Stimulated activated naive CD8-positive, alpha-beta T cell treated with anti-CD3 and anti-CD28 coated beads, Interleukin-15, amount 100 ng/mL, for 72 hours (primary cell): ENCODE data around the gene ABCG5.
A peak's percentile ranks its signal among the peaks of the same experiment; 100 is the strongest.

Experiments
- ATAC-seq: fragments of 150-1000 bp; cut with Tn5 transposase; 2 replicates; pipeline ENCODE4 v1.10.0; 2021; ENCODE audit warnings: mild to moderate bottlenecking, moderate library complexity
- DNase-seq, 2 donors: peaks; one replicate each; pipeline ENCODE4 v3.0.0; 2021 to 2022
- H3K27ac Mint-ChIP-seq, 2 donors: one replicate each; pipeline ENCODE4 v1.8.0; 2022; ENCODE audit warnings: mild to moderate bottlenecking in 2 of 2, mixed read lengths in 2 of 2, moderate library complexity in 2 of 2
- H3K27me3 Mint-ChIP-seq: one replicate; pipeline ENCODE4 v1.8.0; 2022; ENCODE audit warnings: mixed read lengths
- H3K4me1 Mint-ChIP-seq: one replicate; pipeline ENCODE4 v1.8.0; 2022; ENCODE audit warnings: mild to moderate bottlenecking, mixed read lengths
- H3K4me3 Mint-ChIP-seq, 2 donors: one replicate each; pipeline ENCODE4 v1.8.0; 2022; ENCODE audit warnings: mild to moderate bottlenecking in 2 of 2, mixed read lengths in 2 of 2, moderate library complexity in 1 of 2
- H3K9me3 Mint-ChIP-seq, 2 donors: one replicate each; pipeline ENCODE4 v1.8.0; 2022; ENCODE audit warnings: mixed read lengths in 2 of 2

Gene ABCG5

GRCh38 chr2:43796206-43796605 is 42.4 kb downstream of the ABCG5 start:
- ATAC-seq: no peak
- Mint-ChIP-seq H3K9me3 (no peaks in the 10 kb centered on the region), H3K27ac (no peak overlapping the region), H3K4me1 (no peaks in the 10 kb centered on the region), H3K4me3 (no peak overlapping the region), H3K27me3 (no peaks in the 10 kb centered on the region)
- DNase-seq: no peak

- DNase-seq (no peak), ATAC-seq (no peak)
- Mint-ChIP-seq H3K4me3 (no peak overlapping the region), H3K27ac (no peak overlapping the region), H3K27me3 (no peaks in the 10 kb centered on the region), H3K4me1 (no peaks in the 10 kb centered on the region), H3K9me3 (no peaks in the 10 kb centered on the region)
These were observed 43.7 kb downstream of the ABCG5 start for GRCh38 chr2:43794956-43795355.

- Mint-ChIP-seq H3K4me1 (peaks cover 11% of the 10 kb centered on the region), H3K9me3 (no peaks in the 10 kb centered on the region), H3K4me3 (no peak overlapping the region), H3K27me3 (no peaks in the 10 kb centered on the region), H3K27ac (no peak overlapping the region)
- no peak for ATAC-seq
- no peak for DNase-seq
These were observed 46.0 kb downstream of the ABCG5 start for GRCh38 chr2:43792653-43793052.

GRCh38 chr2:43791035-43791765 is 47.4 kb downstream of the ABCG5 start:
- Mint-ChIP-seq H3K9me3 (no peaks in the 10 kb centered on the region), H3K4me1 (peaks cover 13% of the 10 kb centered on the region), H3K27ac (no peak overlapping the region), H3K27me3 (no peaks in the 10 kb centered on the region), H3K4me3 (no peak overlapping the region)
- DNase-seq (no peak), ATAC-seq (no peak)

GRCh38 chr2:43790147-43790546 is 48.5 kb downstream of the ABCG5 start:
- no peak overlapping the region for H3K27ac Mint-ChIP-seq

GRCh38 chr2:43788646-43789045 is 50.0 kb downstream of the ABCG5 start:
- H3K4me1 Mint-ChIP-seq: peaks cover 13% of the 10 kb centered on the region
- H3K27ac Mint-ChIP-seq: no peak overlapping the region
- H3K27me3 Mint-ChIP-seq: no peaks in the 10 kb centered on the region
- no peak for DNase-seq
- H3K4me3 Mint-ChIP-seq: no peak overlapping the region
- no peak for ATAC-seq
- H3K9me3 Mint-ChIP-seq: no peaks in the 10 kb centered on the region

More at GRCh38 chr2:43790147-43790546, 48.5 kb downstream of the ABCG5 start:
- H3K27me3 Mint-ChIP-seq: no peaks in the 10 kb centered on the region
- no peaks in the 10 kb centered on the region for H3K9me3 Mint-ChIP-seq
- no peak for ATAC-seq
- no peak overlapping the region for H3K4me3 Mint-ChIP-seq
- DNase-seq: no peak
- H3K4me1 Mint-ChIP-seq: peaks cover 13% of the 10 kb centered on the region

GRCh38 chr2:43787895-43788294 is 50.7 kb downstream of the ABCG5 start:
- ATAC-seq (no peak), DNase-seq (no peak)
- H3K9me3 Mint-ChIP-seq: no peaks in the 10 kb centered on the region
- peaks cover 13% of the 10 kb centered on the region for H3K4me1 Mint-ChIP-seq
- H3K27ac Mint-ChIP-seq: no peak overlapping the region
- peak overlapping the region in 1 of 2 donors; percentile 11 for H3K4me3 Mint-ChIP-seq
- no peaks in the 10 kb centered on the region for H3K27me3 Mint-ChIP-seq

- ATAC-seq (no peak), DNase-seq (no peak)
- H3K4me1 Mint-ChIP-seq: peaks cover 22% of the 10 kb centered on the region
- H3K27ac Mint-ChIP-seq: no peak overlapping the region
- no peaks in the 10 kb centered on the region for H3K27me3 Mint-ChIP-seq
- H3K4me3 Mint-ChIP-seq: no peak overlapping the region
- no peaks in the 10 kb centered on the region for H3K9me3 Mint-ChIP-seq
These were observed 60.4 kb downstream of the ABCG5 start for GRCh38 chr2:43778233-43778632.

- Mint-ChIP-seq H3K9me3 (no peaks in the 10 kb centered on the region), H3K4me3 (no peak overlapping the region), H3K4me1 (peaks cover 22% of the 10 kb centered on the region), H3K27ac (no peak overlapping the region), H3K27me3 (no peaks in the 10 kb centered on the region)
- no peak for ATAC-seq
- DNase-seq: no peak
These were observed 61.2 kb downstream of the ABCG5 start for GRCh38 chr2:43777306-43777926.

- H3K27ac Mint-ChIP-seq: no peak overlapping the region
- H3K9me3 Mint-ChIP-seq: no peaks in the 10 kb centered on the region
- H3K27me3 Mint-ChIP-seq: no peaks in the 10 kb centered on the region
- ATAC-seq (no peak), DNase-seq (no peak)
- H3K4me3 Mint-ChIP-seq: peak overlapping the region in 1 of 2 donors; percentile 16
- peaks cover 22% of the 10 kb centered on the region for H3K4me1 Mint-ChIP-seq
These were observed 62.3 kb downstream of the ABCG5 start for GRCh38 chr2:43776324-43776723.

- ATAC-seq (no peak), DNase-seq (no peak)
- H3K4me1 Mint-ChIP-seq: peaks cover 22% of the 10 kb centered on the region
- H3K27ac Mint-ChIP-seq: peak overlapping the region in 1 of 2 donors; percentile 97
- H3K4me3 Mint-ChIP-seq: peak overlapping the region; percentile 97 to 99
- H3K9me3 Mint-ChIP-seq: no peaks in the 10 kb centered on the region
- H3K27me3 Mint-ChIP-seq: peaks cover 10% of the 10 kb centered on the region
These were observed 64.0 kb downstream of the ABCG5 start for GRCh38 chr2:43774617-43775016.

GRCh38 chr2:43773876-43774613 is 64.6 kb downstream of the ABCG5 start, which contains the start of gene DYNC2LI1:
Gene DYNC2LI1, plus strand, starts transcription at chr2:43774039. Its CDS starts 100 bp downstream, at chr2:43774139.
- peaks cover 12% of the 10 kb centered on the region for H3K27me3 Mint-ChIP-seq
- peak; percentile 74 to 84 for DNase-seq
- H3K4me1 Mint-ChIP-seq: peaks cover 22% of the 10 kb centered on the region
- H3K9me3 Mint-ChIP-seq: no peaks in the 10 kb centered on the region
- peak within 1 kb of the TSS; percentile 97 to 99 for H3K4me3 Mint-ChIP-seq
- H3K27ac Mint-ChIP-seq: peak within 1 kb of the TSS; percentile 77 to 97
- ATAC-seq: peak; percentile 98

- Mint-ChIP-seq H3K4me3 (no peak overlapping the region), H3K9me3 (no peaks in the 10 kb centered on the region), H3K27me3 (peaks cover 20% of the 10 kb centered on the region), H3K4me1 (peaks cover 6% of the 10 kb centered on the region), H3K27ac (no peak overlapping the region)
- no peak for DNase-seq
- ATAC-seq: no peak
These were observed 72.6 kb downstream of the ABCG5 start for GRCh38 chr2:43766006-43766405.

- peaks cover 11% of the 10 kb centered on the region for H3K27me3 Mint-ChIP-seq
- DNase-seq: no peak
- no peak overlapping the region for H3K4me3 Mint-ChIP-seq
- no peak for ATAC-seq
- no peaks in the 10 kb centered on the region for H3K9me3 Mint-ChIP-seq
- no peak overlapping the region for H3K27ac Mint-ChIP-seq
- H3K4me1 Mint-ChIP-seq: peaks cover 6% of the 10 kb centered on the region
These were observed 74.4 kb downstream of the ABCG5 start for GRCh38 chr2:43764086-43764705.

- ATAC-seq: no peak
These were observed 75.5 kb downstream of the ABCG5 start for GRCh38 chr2:43763091-43763490.

More at GRCh38 chr2:43763091-43763490, 75.5 kb downstream of the ABCG5 start:
- Mint-ChIP-seq H3K27me3 (peaks cover under 1% of the 10 kb centered on the region), H3K27ac (no peak overlapping the region), H3K9me3 (no peaks in the 10 kb centered on the region), H3K4me1 (peaks cover 6% of the 10 kb centered on the region), H3K4me3 (no peak overlapping the region)
- no peak for DNase-seq
